A673 (cell line): ENCODE measurements around the gene PIP4K2A.

ENCODE experiments used
- EZH2 ChIP-seq: fragments of 200-600 bp; sonication (generic); IDR thresholded peaks from 2 replicates; pipeline ENCODE4 v1.6.1; 2017; ENCODE audit warnings: borderline replicate concordance, low read depth, mild to moderate bottlenecking, mixed read lengths, antibody characterized with exemption, low read length; ENCODE audit not compliant: poor library complexity, severe bottlenecking
- TF ChIP-seq, protein P1 (sequence below): fragments of 300-800, 200-600 bp; sonication (generic); conservative IDR thresholded peaks from 2 replicates; pipeline ENCODE4 v1.5.1; 2017; ENCODE audit warnings: low read depth, mild to moderate bottlenecking, antibody characterized with exemption, low read length, moderate library complexity, mixed read lengths

GRCh38 chr10:22710139-22710745, 4.1 kb downstream of the PIP4K2A start:
- TF ChIP-seq, protein P1, sequence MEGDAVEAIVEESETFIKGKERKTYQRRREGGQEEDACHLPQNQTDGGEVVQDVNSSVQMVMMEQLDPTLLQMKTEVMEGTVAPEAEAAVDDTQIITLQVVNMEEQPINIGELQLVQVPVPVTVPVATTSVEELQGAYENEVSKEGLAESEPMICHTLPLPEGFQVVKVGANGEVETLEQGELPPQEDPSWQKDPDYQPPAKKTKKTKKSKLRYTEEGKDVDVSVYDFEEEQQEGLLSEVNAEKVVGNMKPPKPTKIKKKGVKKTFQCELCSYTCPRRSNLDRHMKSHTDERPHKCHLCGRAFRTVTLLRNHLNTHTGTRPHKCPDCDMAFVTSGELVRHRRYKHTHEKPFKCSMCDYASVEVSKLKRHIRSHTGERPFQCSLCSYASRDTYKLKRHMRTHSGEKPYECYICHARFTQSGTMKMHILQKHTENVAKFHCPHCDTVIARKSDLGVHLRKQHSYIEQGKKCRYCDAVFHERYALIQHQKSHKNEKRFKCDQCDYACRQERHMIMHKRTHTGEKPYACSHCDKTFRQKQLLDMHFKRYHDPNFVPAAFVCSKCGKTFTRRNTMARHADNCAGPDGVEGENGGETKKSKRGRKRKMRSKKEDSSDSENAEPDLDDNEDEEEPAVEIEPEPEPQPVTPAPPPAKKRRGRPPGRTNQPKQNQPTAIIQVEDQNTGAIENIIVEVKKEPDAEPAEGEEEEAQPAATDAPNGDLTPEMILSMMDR, result no peak
- TF ChIP-seq EZH2, result no peak
